T-helper 2 cell (primary cell): ENCODE results near the gene ECHS1.
"Not testable (repeated sequence)": the region's sequence is repeated elsewhere in the genome, so short reads cannot be mapped to it uniquely, and the experiment has no call there.

Experiments used
- DNase-seq, 5 experiments: peaks; one replicate each; pipeline versions ENCODE4 v3.0.0 to v3.0.0-alpha.2; 2012 to 2022

ECHS1 gene

DNA sequence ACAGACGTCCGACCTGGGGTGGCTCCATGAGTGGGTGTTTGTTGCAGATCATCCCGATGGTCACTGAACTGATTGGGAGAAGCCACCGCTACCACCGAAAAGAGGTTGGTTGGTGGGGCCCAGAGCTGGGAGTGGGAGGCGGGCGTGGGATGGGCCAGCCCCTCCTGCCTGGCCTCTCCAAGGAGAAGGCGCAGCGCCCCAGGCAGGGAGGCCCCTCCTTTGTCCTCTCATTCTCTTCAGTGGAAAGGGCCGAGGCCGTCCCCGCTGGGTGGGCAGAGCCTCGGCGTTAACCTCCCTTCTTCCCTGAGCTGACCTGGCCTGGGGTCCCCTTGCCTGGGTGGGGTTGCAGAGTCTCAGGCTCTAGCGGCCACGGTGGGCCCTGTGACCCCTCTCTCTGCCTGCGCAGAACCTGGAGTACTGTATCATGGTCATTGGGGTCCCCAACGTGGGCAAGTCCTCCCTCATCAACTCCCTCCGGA lies 26.0 kb upstream of the ECHS1 start:
- no peak for DNase-seq

DNA sequence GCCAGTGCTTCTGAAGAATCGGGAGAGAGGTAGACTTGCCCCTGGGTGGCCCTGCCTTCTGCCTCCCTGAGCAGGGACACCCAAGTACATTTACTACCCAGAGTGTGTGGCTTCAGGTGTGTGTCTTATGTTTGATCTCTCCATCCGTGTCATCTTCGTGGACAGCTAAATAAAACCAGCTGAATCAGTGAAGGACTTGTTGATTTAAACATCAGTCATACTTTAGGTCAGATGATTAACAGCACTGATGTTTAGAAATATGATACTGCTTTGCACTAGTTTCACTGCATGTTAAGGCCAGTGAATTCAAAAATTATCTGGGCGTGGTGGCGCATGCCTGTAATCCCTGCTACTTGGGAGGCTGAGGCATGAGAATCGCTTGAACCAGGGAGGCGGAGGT lies 24.8 kb upstream of the ECHS1 start:
- DNase-seq, result no peak

DNA sequence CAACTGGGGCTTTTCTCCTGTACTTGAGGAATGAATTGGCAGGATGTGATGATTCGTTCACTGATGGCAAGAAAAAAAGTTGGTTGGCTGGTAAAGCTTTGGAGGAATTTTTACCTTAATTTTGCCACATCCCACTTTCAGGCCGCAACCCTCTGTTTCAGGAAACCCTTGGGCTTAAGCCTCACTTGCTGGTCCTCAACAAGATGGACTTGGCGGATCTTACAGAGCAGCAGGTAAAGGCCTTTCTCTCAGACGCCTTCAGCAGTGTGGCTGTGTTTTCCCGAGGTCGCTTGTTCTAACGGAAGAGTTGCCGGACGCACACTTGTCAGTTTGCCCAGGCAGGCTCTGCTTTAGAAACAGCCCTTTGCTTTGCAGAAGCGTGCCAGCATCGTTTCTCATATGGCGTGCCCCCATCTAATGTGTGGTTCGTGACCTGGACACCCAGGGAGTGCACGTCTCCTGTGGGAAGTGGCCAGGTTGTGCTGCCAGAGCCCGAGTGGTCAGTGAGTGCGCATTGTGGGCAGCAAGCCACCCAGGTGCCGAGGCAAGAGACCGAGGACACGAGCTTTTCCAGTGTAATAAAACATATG lies 23.0 kb upstream of the ECHS1 start:
- no peak for DNase-seq

DNA sequence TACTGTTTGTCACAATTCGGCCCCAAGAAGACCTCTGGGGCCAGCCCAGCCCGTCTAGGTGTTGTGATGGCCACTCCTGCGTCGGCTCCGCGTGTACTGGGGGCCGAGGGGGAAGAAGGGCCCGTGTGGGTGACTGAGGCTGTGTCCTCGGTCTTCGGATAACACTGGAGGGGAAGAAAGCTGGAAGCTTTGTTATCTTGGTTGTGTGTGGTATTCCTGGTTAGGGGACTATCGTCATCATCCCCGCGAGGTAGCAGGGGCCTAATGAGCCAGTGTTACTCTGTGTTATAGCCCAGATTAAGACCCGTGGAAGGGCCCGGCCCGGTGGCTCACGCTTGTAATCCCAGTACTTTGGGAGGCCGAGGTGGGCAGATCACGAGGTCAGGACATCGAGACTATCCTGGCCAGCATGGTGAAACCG lies 21.7 kb upstream of the ECHS1 start:
- DNase-seq, result no peak

GRCh38 chr10:133394064-133394663 lies 21.0 kb upstream of the ECHS1 start, which contains the start of gene MTG1:
Gene MTG1 (plus strand): TSS chr10:133394157. CDS start chr10:133394221, 64 bp downstream.
- DNase-seq, result peak; percentile 87 to 92 (median 91)

DNA sequence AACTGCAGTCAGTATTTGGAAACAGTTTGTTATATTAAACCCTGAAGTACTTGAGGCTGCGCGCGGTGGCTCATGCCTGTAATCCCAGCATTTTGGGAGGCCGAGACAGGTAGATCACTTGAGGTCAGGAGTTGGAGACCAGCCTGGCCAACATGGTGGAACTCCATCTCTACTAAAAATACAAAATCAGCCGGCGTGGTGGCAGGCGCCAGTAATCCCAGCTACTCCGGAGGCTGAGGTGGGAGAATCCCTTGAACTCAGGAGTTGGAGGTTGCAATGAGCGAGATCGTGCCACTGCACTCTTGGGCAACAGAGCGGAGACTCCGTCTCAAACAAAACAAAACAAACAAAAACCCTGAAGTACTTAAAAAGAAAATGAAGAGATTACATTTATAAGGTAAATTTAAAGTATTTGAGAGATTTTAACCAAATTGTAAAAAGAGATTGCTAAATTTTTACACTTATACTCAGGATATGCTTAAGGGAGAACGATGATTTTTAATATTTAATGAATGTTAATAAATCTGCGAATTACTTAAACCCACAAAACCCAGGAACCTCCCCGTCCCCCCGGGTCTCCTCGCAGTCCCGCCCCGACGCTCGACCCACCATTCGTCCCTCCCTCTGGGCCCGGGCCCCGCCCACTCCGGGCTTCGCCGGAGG lies 20.4 kb upstream of the ECHS1 start:
- no peak for DNase-seq

DNA sequence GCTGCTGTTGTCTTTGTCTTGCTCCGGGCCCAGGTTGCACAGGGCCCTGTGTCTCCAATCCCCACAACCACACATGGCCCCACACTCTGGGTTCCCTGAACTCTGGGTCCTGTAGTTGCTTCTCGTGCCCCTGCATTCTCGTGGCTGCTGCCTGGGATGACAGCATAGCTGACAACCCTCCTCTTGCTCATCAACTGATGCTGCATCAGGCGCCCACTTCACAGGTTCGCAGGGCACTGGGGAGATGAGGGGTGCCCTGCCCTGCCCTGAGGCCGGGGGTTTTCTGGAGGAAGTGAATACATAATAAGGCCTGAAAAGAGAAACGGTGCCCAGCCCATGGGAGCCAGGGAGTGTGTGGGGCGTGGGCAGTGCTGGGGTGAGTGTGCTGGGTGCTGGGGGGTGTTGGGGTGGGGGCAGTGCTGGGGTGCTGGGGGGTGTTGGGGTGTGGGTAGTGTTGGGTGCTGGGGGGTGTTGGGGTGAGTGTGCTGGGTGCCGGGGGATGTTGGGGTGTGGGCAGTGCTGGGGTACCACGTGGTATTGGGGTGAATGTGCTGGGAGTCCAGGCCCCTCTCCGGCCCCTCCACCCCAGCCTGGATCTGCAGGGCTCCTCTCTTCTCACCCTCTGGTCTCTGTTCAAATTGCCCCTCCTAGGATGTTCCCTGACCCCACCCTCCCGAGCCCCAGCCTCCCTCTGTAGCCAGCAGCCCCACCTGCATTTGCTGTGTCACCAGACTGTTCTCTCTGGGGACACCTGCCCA lies 18.8 kb upstream of the ECHS1 start:
- no peak for DNase-seq

GRCh38 chr10:133391249-133391635 lies 18.1 kb upstream of the ECHS1 start:
- DNase-seq, result no peak

- no peak for DNase-seq
These were observed 17.6 kb upstream of the ECHS1 start for GRCh38 chr10:133390597-133391248.

DNA sequence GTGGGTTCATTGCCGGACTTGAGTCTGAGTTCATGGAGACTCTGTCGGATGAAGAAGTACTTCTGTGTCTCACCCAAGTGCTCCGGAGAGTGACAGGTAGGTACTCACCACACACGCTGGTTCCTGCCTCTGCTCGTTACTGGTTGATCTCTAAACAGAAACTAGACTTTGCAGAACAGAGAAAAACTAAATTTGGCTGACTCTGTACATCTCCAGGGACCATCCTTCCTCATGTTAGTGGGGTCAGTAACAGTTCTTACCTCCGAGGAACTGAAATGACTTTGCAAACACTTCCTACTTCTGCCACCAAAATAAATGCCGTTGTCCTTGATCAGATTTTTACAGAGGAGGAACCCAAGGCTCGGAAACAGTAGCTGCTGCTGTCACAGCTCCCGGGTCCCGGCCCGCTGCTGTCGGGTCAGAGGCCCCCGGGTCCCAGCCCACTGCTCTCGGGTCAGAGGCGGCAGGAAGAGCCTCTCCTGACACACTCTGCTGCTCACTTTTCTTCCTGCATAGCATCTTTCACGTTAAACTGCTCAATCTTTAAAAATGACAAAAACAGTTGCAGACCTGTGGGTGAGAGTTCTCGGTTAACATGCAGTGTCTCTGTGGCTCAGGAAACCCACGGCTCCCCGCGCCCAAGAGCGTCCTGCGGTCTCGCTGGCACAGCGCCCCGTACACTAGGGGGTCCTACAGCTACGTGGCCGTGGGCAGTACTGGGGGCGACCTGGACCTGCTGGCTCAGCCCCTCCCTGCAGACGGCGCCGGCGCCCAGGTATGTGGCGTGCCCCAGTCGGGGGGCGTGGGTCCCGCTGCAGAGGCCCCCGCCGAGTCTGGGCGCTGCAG lies 16.0 kb upstream of the ECHS1 start:
- DNase-seq, result peak in 3 of 5 experiments; percentile 15 to 89 (median 49)

DNA sequence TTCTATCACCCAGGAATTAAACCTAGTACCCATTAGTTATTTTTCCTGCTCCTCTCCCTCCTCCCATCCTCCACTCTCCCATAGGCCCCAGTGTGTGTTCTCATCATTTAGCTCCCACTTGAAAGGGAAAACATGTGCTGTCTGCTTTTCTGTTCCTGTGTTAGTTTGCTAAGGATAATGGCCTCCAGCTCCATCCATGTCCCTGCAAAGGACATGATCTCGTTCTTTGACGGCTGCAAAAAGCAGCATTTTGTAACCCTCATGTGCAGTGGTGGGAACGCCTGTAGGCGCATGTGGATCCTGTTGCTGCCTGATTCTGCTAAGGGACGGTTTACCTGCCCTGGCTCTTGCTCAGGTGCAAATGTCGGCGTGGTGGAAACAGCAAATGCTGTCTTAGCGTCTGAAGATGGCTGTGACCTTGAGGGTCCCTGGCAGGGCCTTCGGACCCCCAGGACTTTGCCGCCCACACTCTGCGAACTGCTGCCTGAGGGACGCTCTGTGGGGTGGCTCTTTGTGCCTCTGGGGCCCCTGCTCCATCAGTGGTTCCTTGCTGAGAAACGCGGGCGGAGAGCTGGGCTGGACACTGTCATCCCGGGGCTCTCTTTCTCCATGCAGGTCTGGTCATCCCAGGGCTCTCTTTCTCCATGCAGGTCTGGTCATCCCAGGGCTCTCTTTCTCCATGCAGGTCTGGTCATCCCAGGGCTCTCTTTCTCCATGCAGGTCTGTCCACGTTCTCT lies 15.2 kb upstream of the ECHS1 start:
- DNase-seq, result peak in 1 of 5 experiments; percentile 25

DNA sequence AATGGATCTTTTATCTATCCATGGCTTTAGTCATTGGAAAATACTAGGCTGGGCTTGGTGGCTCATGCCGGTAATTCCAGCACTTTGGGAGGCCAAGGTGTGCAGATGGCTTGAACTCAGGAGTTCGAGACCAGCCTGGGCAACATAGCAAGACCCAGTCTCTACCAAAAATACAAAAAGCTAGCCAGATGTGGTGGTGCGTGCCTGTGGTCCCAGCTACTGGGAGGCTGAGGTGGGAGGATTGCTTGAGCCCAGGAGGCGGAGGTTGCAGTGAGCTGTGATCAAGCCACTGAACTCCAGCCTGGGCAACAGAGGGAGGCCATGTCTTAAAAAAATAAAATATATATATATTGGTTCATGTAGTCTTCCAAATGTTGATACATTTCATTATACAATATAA lies 13.8 kb upstream of the ECHS1 start:
- not testable (repeated sequence) for DNase-seq

GRCh38 chr10:133385214-133385613 lies 12.1 kb upstream of the ECHS1 start:
- DNase-seq, result no peak

GRCh38 chr10:133384071-133384470 lies 10.9 kb upstream of the ECHS1 start:
- DNase-seq, result no peak

- no peak for DNase-seq
These were observed 10.4 kb upstream of the ECHS1 start for GRCh38 chr10:133383551-133383950.

DNA sequence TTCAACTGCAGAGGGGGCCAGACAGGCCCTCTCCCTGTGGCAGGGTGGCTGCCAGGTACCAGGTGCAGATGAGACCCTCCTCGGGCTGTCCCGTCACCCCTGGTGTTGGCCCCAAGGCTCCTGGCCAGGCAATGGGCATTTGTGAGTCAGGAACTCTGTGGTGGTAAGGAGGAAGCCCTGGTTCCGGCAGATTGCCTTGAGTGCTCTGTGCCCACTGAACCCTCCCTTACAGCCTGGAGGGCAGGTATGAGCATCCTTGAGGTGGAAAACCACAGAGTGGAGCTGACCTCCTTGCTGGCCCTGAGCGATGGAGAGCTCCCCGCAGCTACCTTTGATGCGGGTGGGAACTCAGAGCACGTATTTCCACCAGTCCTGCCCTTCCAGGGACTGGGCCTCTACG lies 7.9 kb upstream of the ECHS1 start:
- DNase-seq, result no peak

- DNase-seq, result no peak
These were observed 6.9 kb upstream of the ECHS1 start for GRCh38 chr10:133379801-133380666.

- DNase-seq, result peak in 4 of 5 experiments; percentile 36 to 60 (median 40)
These were observed 6.1 kb upstream of the ECHS1 start, which contains the start of gene PAOX for GRCh38 chr10:133379152-133379800. Gene PAOX (plus strand): TSS chr10:133379262. CDS start chr10:133379317, 55 bp downstream.
